Measurements from ENCODE around the gene ABCG4.

- TF ChIP-seq POLR2A (IDR thresholded peaks at IDR 0.05; ENCODE audit: low read length) (no peak), GATA1 (IDR thresholded peaks at IDR 0.05; ENCODE audit: low read depth, low read length) (no peak)
These were observed 40.5 kb downstream of the ABCG4 start for GRCh38 chr11:119189393-119189792.
